HG02571 (cell line): ENCODE results near the gene CD200R1L.

Experiments
- ATAC-seq: cut with Tn5 transposase; IDR thresholded peaks from one replicate; pipeline ENCODE4 v1.9.1; 2021; ENCODE audit warnings: mild to moderate bottlenecking, moderate library complexity; ENCODE audit not compliant: unreplicated experiment

The CD200R1L gene

GRCh38 chr3:112793326-112794081, 53.2 kb downstream of the CD200R1L start:
- ATAC-seq = no peak

- ATAC-seq = no peak
Observed at GRCh38 chr3:112791736-112792135, 54.9 kb downstream of the CD200R1L start.

GRCh38 chr3:112789787-112790186, 56.9 kb downstream of the CD200R1L start:
- ATAC-seq = no peak

- no peak for ATAC-seq
Observed at GRCh38 chr3:112786881-112787579, 59.6 kb downstream of the CD200R1L start.

GRCh38 chr3:112786002-112786590, 60.6 kb downstream of the CD200R1L start:
- ATAC-seq = no peak

GRCh38 chr3:112785321-112786001, 61.2 kb downstream of the CD200R1L start:
- no peak for ATAC-seq

GRCh38 chr3:112782491-112782890, 64.2 kb downstream of the CD200R1L start:
- ATAC-seq = no peak

- ATAC-seq = no peak
Observed at GRCh38 chr3:112781599-112781998, 65.1 kb downstream of the CD200R1L start.

GRCh38 chr3:112779558-112780480, 66.8 kb downstream of the CD200R1L start:
- no peak for ATAC-seq

GRCh38 chr3:112779011-112779410, 67.7 kb downstream of the CD200R1L start:
- no peak for ATAC-seq

- no peak for ATAC-seq
Observed at GRCh38 chr3:112778353-112778948, 68.2 kb downstream of the CD200R1L start.

GRCh38 chr3:112777811-112778210, 68.9 kb downstream of the CD200R1L start:
- ATAC-seq = no peak

- ATAC-seq = no peak
Observed at GRCh38 chr3:112776836-112777235, 69.8 kb downstream of the CD200R1L start.

GRCh38 chr3:112776000-112776399, 70.7 kb downstream of the CD200R1L start:
- no peak for ATAC-seq

GRCh38 chr3:112775011-112775742, 71.5 kb downstream of the CD200R1L start:
- no peak for ATAC-seq

GRCh38 chr3:112774293-112774926, 72.3 kb downstream of the CD200R1L start:
- ATAC-seq = no peak

GRCh38 chr3:112773864-112774263, 72.8 kb downstream of the CD200R1L start:
- ATAC-seq = no peak

GRCh38 chr3:112770951-112771350, 75.7 kb downstream of the CD200R1L start:
- no peak for ATAC-seq
